GM12878 (cell line): ENCODE measurements around the gene DSC2. TPM values are rescaled to one million over a fixed set of nuclear protein-coding genes. Genes with fewer than 3 reads are reported as not detected.

ENCODE experiments used
- ATAC-seq: fragments of 200-7000 bp; cut with Tn5 transposase; 3 replicates; pipeline ENCODE4 v1.9.1; 2020; ENCODE audit warnings: mild to moderate bottlenecking, moderate library complexity
- BruUV-seq: library from RNA; stranded (reverse); fragments of 400-500 nt; replicated peaks from 2 replicates; lab custom pipeline; 2021; lab: Mats Ljungman, UMichigan
- CTCF ChIA-PET: fragments of 300-600 bp; sonication (Branson Sonifier 250); formaldehyde crosslinking; extraction: SDS; loops from one replicate; lab custom pipeline; 2021; ENCODE audit warnings: inconsistent platforms; lab: Yijun Ruan, JAX
- POLR2A ChIA-PET: fragments of 350-600 bp; formaldehyde crosslinking; extraction: SDS; loops from one replicate; lab custom pipeline; 2021; ENCODE audit warnings: inconsistent platforms; lab: Charles Lee
- RAD21 ChIA-PET: fragments of 300-600 bp; sonication (Branson Sonifier 250); formaldehyde crosslinking; loops from one replicate; lab custom pipeline; 2023; ENCODE audit warnings: antibody characterized with exemption; ENCODE audit not compliant: unreplicated experiment; lab: Charles Lee
- SMC1A ChIA-PET: fragments of 300-600 bp; sonication (Branson Sonifier 250); formaldehyde crosslinking; loops from one replicate; lab custom pipeline; 2023; ENCODE audit not compliant: unreplicated experiment, uncharacterized antibody; lab: Charles Lee
- DNase-seq: peaks from one replicate; pipeline ENCODE4 v3.0.0-alpha.2; 2011; ENCODE audit warnings: low read depth, low spot score
- FAIRE-seq: peaks from 3 replicates; lab custom pipeline; 2011; peaks lifted over from hg19 to GRCh38; lab: Jason Lieb, UNC
- H2AFZ ChIP-seq: 2 replicates; pipeline ENCODE4 v1.6.0; 2011; ENCODE audit warnings: low read depth, low read length, control low read depth; ENCODE audit not compliant: control insufficient read depth
- H3K27ac ChIP-seq: 2 replicates; pipeline ENCODE4 v1.5.1; 2011; ENCODE audit warnings: control low read depth; ENCODE audit not compliant: control insufficient read depth, insufficient read depth
- H3K27me3 ChIP-seq, 2 experiments: replicated peaks in 1 of 2; 2 replicates each; pipeline versions ENCODE4 v1.6.0 to v1.6.1; 2011; ENCODE audit warnings: low read length in 1 of 2; ENCODE audit not compliant: control insufficient read depth in 2 of 2, insufficient read depth in 2 of 2
- H3K36me3 ChIP-seq, 2 experiments: 2 replicates each; pipeline ENCODE4 v1.5.1; 2011; ENCODE audit warnings: low read length in 1 of 2; ENCODE audit not compliant: control insufficient read depth in 2 of 2, insufficient read depth in 2 of 2
- H3K4me1 ChIP-seq: 2 replicates; pipeline ENCODE4 v1.6.1; 2011; ENCODE audit warnings: mild to moderate bottlenecking, low read length, moderate library complexity, mixed read lengths; ENCODE audit not compliant: control insufficient read depth, insufficient read depth
- H3K4me2 ChIP-seq: 2 replicates; pipeline ENCODE4 v1.6.0; 2011; ENCODE audit warnings: control low read depth; ENCODE audit not compliant: control insufficient read depth, insufficient read depth
- H3K4me3 ChIP-seq: fragments of 200-600 bp; sonication (generic); 2 replicates; pipeline ENCODE4 v1.5.1; 2016
- H3K79me2 ChIP-seq: 2 replicates; pipeline ENCODE4 v1.6.0; 2011; ENCODE audit warnings: low read length; ENCODE audit not compliant: control insufficient read depth, insufficient read depth
- H3K9ac ChIP-seq: 2 replicates; pipeline ENCODE4 v1.8.0; 2011; ENCODE audit warnings: low read length, control low read depth, mixed read lengths; ENCODE audit not compliant: control insufficient read depth, insufficient read depth
- H3K9me3 ChIP-seq: replicated peaks from 3 replicates; pipeline ENCODE4 v1.5.1; 2011; ENCODE audit warnings: mild to moderate bottlenecking, low read length; ENCODE audit not compliant: control insufficient read depth, insufficient read depth
- H4K20me1 ChIP-seq: 2 replicates; pipeline ENCODE4 v1.6.0; 2011; ENCODE audit not compliant: control insufficient read depth, insufficient read depth
- EGR1 ChIP-seq, 2 experiments: IDR thresholded peaks; 1 replicate in 1 of 2; 2 replicates in 1 of 2; pipeline ENCODE4 v1.6.1; 2011 to 2012; ENCODE audit warnings: low read depth in 2 of 2, low read length in 2 of 2, borderline replicate concordance in 1 of 2, mild to moderate bottlenecking in 1 of 2, moderate library complexity in 1 of 2
- SREBF2 ChIP-seq: IDR thresholded peaks from 2 replicates; pipeline ENCODE4 v1.6.1; 2012; ENCODE audit warnings: mild to moderate bottlenecking, low read length
- TCF12 ChIP-seq: IDR thresholded peaks from 2 replicates; pipeline ENCODE4 v1.6.1; 2011; ENCODE audit warnings: low read depth, mild to moderate bottlenecking, low read length
- ZNF592 ChIP-seq: fragments of 450-650 bp; IDR thresholded peaks from 2 replicates; pipeline ENCODE4 v1.6.1; 2017; ENCODE audit warnings: mild to moderate bottlenecking, moderate library complexity
- WGBS: methylation state at CpG from one replicate; pipeline ENCODE4 v1.1.6; 2016; ENCODE audit warnings: low lambda C conversion rate; ENCODE audit not compliant: insufficient replicate concordance, insufficient coverage; ENCODE audit errors: missing lambda C conversion rate; 5-methylcytosine and 5-hydroxymethylcytosine counted together
- in situ Hi-C: fragments of 300-500 bp; cut with MboI; formaldehyde crosslinking; loops from 9 replicates; pipeline ENCODE4 v1.14.3; 2018; ENCODE audit warnings: mixed read lengths
- intact Hi-C: fragments of 100-400 bp; cut with micrococcal nuclease; formaldehyde crosslinking; loops from one replicate; pipeline ENCODE4 v1.14.2; 2022; ENCODE audit not compliant: unreplicated experiment
- polyA plus RNA-seq, 11 experiments: library from polyadenylated mRNA; depleted of rRNA in 4 of 11; unstranded in 6 of 11; stranded (reverse) in 5 of 11; fragments of >200 nt; fragmentation: Nextera tagmentation in 4 of 11; fragmentation: Illumina TruSeq in 1 of 11; extraction: Ambion mirVana in 4 of 11; extraction: Trizol in 1 of 11; gene quantifications; 1 replicate in 1 of 11; 2 replicates in 10 of 11; pipeline versions ENCODE4 v1.2.1 to v1.2.3, GENCODE V29; 2011 to 2016; ENCODE audit warnings: inconsistent platforms in 2 of 11, missing spikeins in 2 of 11, low read depth in 1 of 11
- total RNA-seq, 4 experiments: library from RNA; depleted of rRNA in 3 of 4; stranded (reverse); fragments of >200 nt in 3 of 4; fragmentation: Illumina TruSeq in 1 of 4; extraction: Trizol in 1 of 4; gene quantifications; 2 replicates each; pipeline versions ENCODE4 v1.2.1 to v1.2.3, GENCODE V29; 2013 to 2021

DSC2 gene
- total and polyA plus RNA-seq, 10 of the 15 experiments (the other 5 are each of a cell fraction or from before 2014, with no cell fraction given): 1.2 to 4.9 (median 3.0) TPM; not detected in 1

GRCh38 chr18:31104444-31104843 lies 2.2 kb upstream of the DSC2 start:
- no peak for FAIRE-seq
- Histone ChIP-seq H3K36me3 (no peaks in the 10 kb centered on the region), H3K4me1 (no peaks in the 10 kb centered on the region), H3K27ac (no peak overlapping the region), H3K27me3 (peaks cover 0 to 4% of the 10 kb centered on the region in 2 experiments; a peak in 3 of 4 replicates), H3K9me3 (no peaks in the 10 kb centered on the region), H2AFZ (no peak overlapping the region), H3K4me2 (no peak overlapping the region), H4K20me1 (no peaks in the 10 kb centered on the region), H3K79me2 (no peaks in the 10 kb centered on the region), H3K9ac (no peak overlapping the region), H3K4me3 (no peak overlapping the region)
- ChIA-PET RAD21 (no interaction called here), POLR2A (no interaction called here), SMC1A (interaction anchor here (1.0 kb wide), 1 partner anchor 186 kb away, joined by 4 read pairs; no protein-coding TSS in a partner anchor), CTCF (interaction anchor here (0.6 kb wide), 1 partner anchor 18 kb away, joined by 3 read pairs; no protein-coding TSS in a partner anchor)
- no peak for DNase-seq
- WGBS: 52% methylated on average over 3 of the region's 3 CpGs
- no peak for ATAC-seq
- in situ Hi-C loops (no loop called here), intact Hi-C loops (no loop called here)
- no TSS peak for BruUV-seq
- TF ChIP-seq ZNF592 (no peak), SREBF2 (no peak), TCF12 (no peak), EGR1 (IDR thresholded peaks at IDR 0.05; ENCODE audit: borderline replicate concordance in 1 of 2, low read depth in 2 of 2, low read length in 2 of 2) (no peak)
